OCI-LY1 (cell line): ENCODE results near the gene FHIT.

Experiments
- CTCF ChIP-seq: fragments of 200-600 bp; sonication (generic), shearing (Covaris generic); IDR thresholded peaks from 2 replicates; pipeline ENCODE4 v1.5.1; 2017; ENCODE audit warnings: mild to moderate bottlenecking, antibody characterized with exemption, low read length, moderate library complexity, mixed read lengths
- EZH2 ChIP-seq: fragments of 200-600 bp; sonication (generic), shearing (Covaris generic); IDR thresholded peaks from 2 replicates; pipeline ENCODE4 v1.8.0; 2017; ENCODE audit warnings: borderline replicate concordance, mixed run types, mild to moderate bottlenecking, antibody characterized with exemption, low read length, moderate library complexity, mixed read lengths

- no peak for TF ChIP-seq CTCF
- TF ChIP-seq EZH2 = no peak
Observed at GRCh38 chr3:60990442-60990730, 260.9 kb downstream of the FHIT start.
